Measurements from ENCODE around the gene BTBD9.

DNA sequence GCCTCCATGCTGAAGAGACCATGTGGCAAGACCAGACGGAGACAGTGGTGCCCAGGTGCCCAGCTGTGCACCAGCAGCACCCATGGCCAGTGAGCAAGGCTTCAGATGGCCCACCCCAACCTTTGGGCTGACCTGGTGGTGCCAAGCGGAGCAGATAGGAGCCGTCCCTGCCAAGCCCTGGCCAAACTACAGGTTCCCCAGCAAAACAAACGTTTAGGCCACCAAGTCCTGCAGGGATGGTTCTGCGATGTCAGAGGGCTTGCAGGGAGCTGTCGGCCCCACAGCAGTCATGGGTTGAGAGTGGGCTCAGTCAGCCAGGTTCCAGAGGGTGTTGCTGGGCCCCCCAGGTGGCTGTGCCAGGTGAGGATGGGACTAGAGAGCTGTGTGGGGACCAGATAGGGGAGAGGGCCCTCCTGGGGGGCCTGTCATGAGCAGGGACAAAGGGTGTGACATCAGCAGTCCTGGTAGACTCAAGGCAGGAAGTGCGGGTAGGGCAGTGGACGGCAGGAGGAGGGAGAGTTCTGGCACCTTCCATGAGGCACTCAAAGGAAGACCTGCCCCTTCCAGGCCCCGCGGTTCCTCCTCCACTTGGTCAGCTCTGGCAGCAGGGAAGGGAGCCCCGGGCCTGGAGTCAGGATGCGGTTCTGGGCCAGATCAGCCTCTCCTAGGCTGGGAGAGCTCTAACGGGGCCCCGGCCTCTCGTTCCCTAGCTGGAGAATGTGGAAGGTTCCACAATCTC is 477.8 kb downstream of the BTBD9 start:
- TF ChIP-seq EZH2 (IDR thresholded peaks at IDR 0.05; ENCODE audit: insufficient read depth, poor library complexity, severe bottlenecking), result no peak
- no peak for TF ChIP-seq EZH2phosphoT487 (IDR thresholded peaks at IDR 0.05; ENCODE audit: insufficient read depth, low read depth)

All from GM23248 (cell line).